Colonic mucosa (tissue), 4 donors: ENCODE measurements around the gene LRMDA. TPM values are rescaled to one million over a fixed set of nuclear protein-coding genes. Genes with fewer than 3 reads are reported as not detected.

ENCODE experiments used
- DNase-seq: peaks from one replicate; pipeline ENCODE4 v3.0.0-alpha.2; 2020
- H3K27ac ChIP-seq: fragments of 200-600 bp; one replicate; pipeline ENCODE4 v1.8.0; 2021
- H3K27me3 ChIP-seq: fragments of 200-600 bp; one replicate; pipeline ENCODE4 v1.8.0; 2021
- H3K36me3 ChIP-seq: fragments of 200-600 bp; one replicate; pipeline ENCODE4 v1.8.0; 2021
- H3K4me1 ChIP-seq: fragments of 200-600 bp; one replicate; pipeline ENCODE4 v1.8.0; 2021; ENCODE audit warnings: mild to moderate bottlenecking
- H3K4me3 ChIP-seq: fragments of 200-600 bp; one replicate; pipeline ENCODE4 v1.8.0; 2021
- H3K9ac ChIP-seq, 2 donors: one replicate each; pipeline ENCODE4 v1.7.0; 2013; ENCODE audit warnings: control low read depth in 2 of 2, low read depth in 2 of 2, low read length in 2 of 2
- H3K9me3 ChIP-seq: fragments of 200-600 bp; one replicate; pipeline ENCODE4 v1.8.0; 2021
- CTCF ChIP-seq: fragments of 200-600 bp; IDR thresholded peaks from one replicate; pipeline ENCODE4 v1.8.0; 2022; ENCODE audit warnings: antibody characterized with exemption, mild to moderate bottlenecking
- intact Hi-C: fragments of 100-400 bp; cut with DNase I; formaldehyde crosslinking; loops from one replicate; pipeline ENCODE4 v1.14.1; 2022
- total RNA-seq, 2 donors: library from RNA; stranded (reverse); fragmentation: NEBNext Ultra II Directional in 1 of 2; extraction: Animal tissue kit (Norgen Biotek cat#: 25700) in 1 of 2; gene quantifications; one replicate each; pipeline ENCODE4 v1.2.1, GENCODE V29; 2021
- donor health status: healthy.
- donor health status: DM: no; HTN: no; CAD: no.
- donor health status: DM: no; HTN: no; CAD: no.

The LRMDA gene
- total RNA-seq, 2 donors from 2014 or later, result 2.5 to 5.2 TPM

- TF ChIP-seq CTCF, result no peak
- intact Hi-C loops, result no loop called here
- H3K27ac ChIP-seq, result no peak overlapping the region
- no peaks in the 10 kb centered on the region for H3K9me3 ChIP-seq
- H3K4me1 ChIP-seq, result no peaks in the 10 kb centered on the region
- no peak overlapping the region for H3K9ac ChIP-seq
- H3K27me3 ChIP-seq, result no peaks in the 10 kb centered on the region
- H3K36me3 ChIP-seq, result no peaks in the 10 kb centered on the region
- no peak for DNase-seq
- H3K4me3 ChIP-seq, result no peak overlapping the region
Measured at GRCh38 chr10:75736151-75736640, 304.8 kb downstream of the LRMDA start.

- DNase-seq, result no peak
- Histone ChIP-seq H3K27me3 (no peaks in the 10 kb centered on the region), H3K36me3 (no peaks in the 10 kb centered on the region), H3K9me3 (no peaks in the 10 kb centered on the region), H3K4me3 (no peak overlapping the region), H3K27ac (no peak overlapping the region), H3K9ac (no peak overlapping the region), H3K4me1 (no peaks in the 10 kb centered on the region)
- intact Hi-C loops, result no loop called here
- TF ChIP-seq CTCF, result no peak
Measured at GRCh38 chr10:75736889-75737579, 305.6 kb downstream of the LRMDA start.

GRCh38 chr10:75737580-75737949, 306.1 kb downstream of the LRMDA start:
- no peaks in the 10 kb centered on the region for H3K4me1 ChIP-seq
- H3K4me3 ChIP-seq, result no peak overlapping the region
- H3K27me3 ChIP-seq, result no peaks in the 10 kb centered on the region
- no peak for TF ChIP-seq CTCF
- intact Hi-C loops, result no loop called here
- H3K9me3 ChIP-seq, result no peaks in the 10 kb centered on the region
- no peak overlapping the region for H3K27ac ChIP-seq
- no peaks in the 10 kb centered on the region for H3K36me3 ChIP-seq
- DNase-seq, result no peak
- H3K9ac ChIP-seq, result no peak overlapping the region

- no peaks in the 10 kb centered on the region for H3K4me1 ChIP-seq
- H3K27ac ChIP-seq, result no peak overlapping the region
- DNase-seq, result no peak
- intact Hi-C loops, result no loop called here
- H3K27me3 ChIP-seq, result no peaks in the 10 kb centered on the region
- H3K36me3 ChIP-seq, result no peaks in the 10 kb centered on the region
- H3K4me3 ChIP-seq, result no peak overlapping the region
- no peak for TF ChIP-seq CTCF
- no peak overlapping the region for H3K9ac ChIP-seq
- no peaks in the 10 kb centered on the region for H3K9me3 ChIP-seq
Measured at GRCh38 chr10:75738924-75739323, 307.5 kb downstream of the LRMDA start.

- TF ChIP-seq CTCF, result no peak
- Histone ChIP-seq H3K27ac (no peak overlapping the region), H3K4me3 (no peak overlapping the region), H3K27me3 (no peaks in the 10 kb centered on the region), H3K4me1 (no peaks in the 10 kb centered on the region), H3K9ac (no peak overlapping the region), H3K9me3 (no peaks in the 10 kb centered on the region), H3K36me3 (no peaks in the 10 kb centered on the region)
- intact Hi-C loops, result no loop called here
- no peak for DNase-seq
Measured at GRCh38 chr10:75739414-75740143, 308.2 kb downstream of the LRMDA start.
